Right lobe of liver (tissue), 4 donors: ENCODE measurements around the gene MB21D2.

Experiments used
- POLR2A ChIP-seq: fragments of 450-650 bp; IDR thresholded peaks from one replicate; pipeline ENCODE4 v1.6.1; 2017; ENCODE audit warnings: antibody characterized with exemption, mild to moderate bottlenecking
- TF ChIP-seq, protein P1 (sequence below), 4 donors: fragments of 200-600 bp in 3 of 4; fragments of 450-650 bp in 1 of 4; IDR thresholded peaks; one replicate each; pipeline versions ENCODE4 v1.5.1 to v1.8.0; 2016 to 2022; ENCODE audit warnings: antibody characterized with exemption in 4 of 4, mild to moderate bottlenecking in 2 of 4
- donor health status: DM: no; HTN: no; CAD: no.
- donor health status: DM: no; HTN: no; CAD: no.
- donor health status: DM: no; HTN: yes; CAD: no.

DNA sequence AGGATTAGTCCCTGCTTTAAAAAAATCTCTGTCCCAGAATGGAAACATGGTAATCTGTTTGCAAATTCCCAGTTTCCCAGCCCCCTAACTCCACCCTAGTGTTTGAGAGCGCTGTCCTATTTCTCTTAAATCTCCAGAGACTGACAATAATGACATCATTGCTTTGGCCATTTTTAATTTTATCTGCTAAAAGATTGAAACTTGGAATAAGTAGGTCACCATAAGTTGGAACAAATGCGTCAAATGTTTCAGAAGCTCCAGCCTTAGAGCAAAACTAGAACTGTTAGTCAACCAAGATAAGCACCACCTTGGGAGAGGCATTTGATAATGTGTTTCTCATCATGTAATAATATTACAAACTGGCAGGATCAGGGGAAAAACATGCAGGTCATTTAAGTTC, 25.7 kb upstream of the MB21D2 start:
- TF ChIP-seq, protein P1, sequence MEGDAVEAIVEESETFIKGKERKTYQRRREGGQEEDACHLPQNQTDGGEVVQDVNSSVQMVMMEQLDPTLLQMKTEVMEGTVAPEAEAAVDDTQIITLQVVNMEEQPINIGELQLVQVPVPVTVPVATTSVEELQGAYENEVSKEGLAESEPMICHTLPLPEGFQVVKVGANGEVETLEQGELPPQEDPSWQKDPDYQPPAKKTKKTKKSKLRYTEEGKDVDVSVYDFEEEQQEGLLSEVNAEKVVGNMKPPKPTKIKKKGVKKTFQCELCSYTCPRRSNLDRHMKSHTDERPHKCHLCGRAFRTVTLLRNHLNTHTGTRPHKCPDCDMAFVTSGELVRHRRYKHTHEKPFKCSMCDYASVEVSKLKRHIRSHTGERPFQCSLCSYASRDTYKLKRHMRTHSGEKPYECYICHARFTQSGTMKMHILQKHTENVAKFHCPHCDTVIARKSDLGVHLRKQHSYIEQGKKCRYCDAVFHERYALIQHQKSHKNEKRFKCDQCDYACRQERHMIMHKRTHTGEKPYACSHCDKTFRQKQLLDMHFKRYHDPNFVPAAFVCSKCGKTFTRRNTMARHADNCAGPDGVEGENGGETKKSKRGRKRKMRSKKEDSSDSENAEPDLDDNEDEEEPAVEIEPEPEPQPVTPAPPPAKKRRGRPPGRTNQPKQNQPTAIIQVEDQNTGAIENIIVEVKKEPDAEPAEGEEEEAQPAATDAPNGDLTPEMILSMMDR (IDR thresholded peaks at IDR 0.05), result no peak
- TF ChIP-seq POLR2A, result no peak
